Endothelial cell of umbilical vein (primary cell): ENCODE data around the gene GDI1. TPM values are rescaled to one million over a fixed set of nuclear protein-coding genes. Genes with fewer than 3 reads are reported as not detected.

Source experiments
- BruUV-seq: library from RNA; stranded (reverse); fragments of 400-500 nt; replicated peaks from 2 replicates; lab custom pipeline; 2021; lab: Mats Ljungman, UMichigan
- CTCF ChIA-PET: fragments of 300-600, 350-600 bp; sonication (Branson Sonifier 250); formaldehyde crosslinking; loops from one replicate; lab custom pipeline; 2021; ENCODE audit warnings: antibody characterized with exemption, inconsistent platforms; lab: Charles Lee
- POLR2A ChIA-PET: fragments of 300-600, 350-600 bp; sonication (Branson Sonifier 250); formaldehyde crosslinking; loops from one replicate; lab custom pipeline; 2021; ENCODE audit warnings: antibody characterized with exemption, inconsistent platforms; lab: Charles Lee
- DNase-seq: peaks from one replicate; pipeline ENCODE4 v3.0.0-alpha.2; 2011; ENCODE audit warnings: low read depth, low spot score
- FAIRE-seq: peaks from 2 replicates; lab custom pipeline; 2011; peaks lifted over from hg19 to GRCh38; lab: Jason Lieb, UNC
- H2AFZ ChIP-seq: 2 replicates; pipeline ENCODE4 v1.6.0; 2012; ENCODE audit warnings: low read depth, low read length, control low read depth, inconsistent platforms
- H3K27ac ChIP-seq: 2 replicates; pipeline ENCODE4 v1.5.1; 2011; ENCODE audit warnings: low read depth, mild to moderate bottlenecking, control low read depth, low read length, moderate library complexity; ENCODE audit not compliant: insufficient read depth
- H3K27me3 ChIP-seq, 2 experiments: 2 replicates each; pipeline versions ENCODE4 v1.6.0 to v1.6.1; 2011; ENCODE audit warnings: low read length in 2 of 2, mixed read lengths in 1 of 2; ENCODE audit not compliant: control insufficient read depth in 2 of 2, insufficient read depth in 2 of 2
- H3K36me3 ChIP-seq, 2 experiments: 2 replicates in 1 of 2; 3 replicates in 1 of 2; pipeline ENCODE4 v1.5.1; 2011; ENCODE audit warnings: low read length in 2 of 2, mild to moderate bottlenecking in 1 of 2, moderate library complexity in 1 of 2; ENCODE audit not compliant: control insufficient read depth in 2 of 2, insufficient read depth in 2 of 2; ENCODE audit errors: extremely low read depth in 1 of 2
- H3K4me1 ChIP-seq: 3 replicates; pipeline ENCODE4 v1.5.1; 2011; ENCODE audit warnings: mild to moderate bottlenecking, low read length; ENCODE audit not compliant: control insufficient read depth, insufficient read depth; ENCODE audit errors: extremely low read depth
- H3K4me2 ChIP-seq: 2 replicates; pipeline ENCODE4 v1.6.1; 2011; ENCODE audit warnings: low read length, control low read depth, mixed read lengths; ENCODE audit not compliant: insufficient read depth
- H3K4me3 ChIP-seq, 3 experiments: fragments of 200-600 bp in 1 of 3; sonication (generic), shearing (Covaris generic) in 1 of 3; replicated peaks in 1 of 3; 2 replicates each; pipeline ENCODE4 v1.5.1; 2011 to 2016; ENCODE audit warnings: control low read depth in 3 of 3, low read length in 3 of 3, mild to moderate bottlenecking in 2 of 3, inconsistent platforms in 1 of 3, low read depth in 1 of 3, moderate library complexity in 1 of 3; ENCODE audit not compliant: insufficient read depth in 1 of 3
- H3K79me2 ChIP-seq: 2 replicates; pipeline ENCODE4 v1.6.0; 2012; ENCODE audit warnings: low read length, inconsistent platforms; ENCODE audit not compliant: control insufficient read depth, insufficient read depth
- H3K9ac ChIP-seq: replicated peaks from 2 replicates; pipeline ENCODE3; 2011; ENCODE audit warnings: low read length, control low read depth; ENCODE audit not compliant: insufficient read depth; ENCODE audit errors: extremely low read depth
- H3K9me1 ChIP-seq: replicated peaks from 3 replicates; pipeline ENCODE4 v1.6.0; 2011; ENCODE audit warnings: mild to moderate bottlenecking, low read length; ENCODE audit not compliant: control insufficient read depth, insufficient read depth; ENCODE audit errors: extremely low read depth
- H3K9me3 ChIP-seq: replicated peaks from 2 replicates; pipeline ENCODE4 v1.5.1; 2012; ENCODE audit warnings: low read length, inconsistent platforms; ENCODE audit not compliant: control insufficient read depth, insufficient read depth
- H4K20me1 ChIP-seq: replicated peaks from 2 replicates; pipeline ENCODE3; 2011; ENCODE audit warnings: mild to moderate bottlenecking, low read length; ENCODE audit not compliant: control insufficient read depth, insufficient read depth; ENCODE audit errors: extremely low read depth
- CTCF ChIP-seq, 2 donors: IDR thresholded peaks; 1 replicate in 1 of 2; 2 replicates in 1 of 2; pipeline ENCODE4 v1.5.1; 2011; ENCODE audit warnings: low read length in 2 of 2, mild to moderate bottlenecking in 2 of 2, moderate library complexity in 2 of 2, control low read depth in 1 of 2, inconsistent platforms in 1 of 2, low read depth in 1 of 2; ENCODE audit not compliant: insufficient read depth in 1 of 2; ENCODE audit errors: extremely low read depth in 1 of 2
- EZH2 ChIP-seq: IDR thresholded peaks from 2 replicates; pipeline ENCODE4 v1.6.1; 2012; ENCODE audit warnings: borderline replicate concordance, low read depth, mild to moderate bottlenecking, moderate library complexity, low read length, inconsistent platforms; ENCODE audit not compliant: severe bottlenecking
- GATA2 ChIP-seq: IDR thresholded peaks from 2 replicates; pipeline ENCODE4 v1.7.0; 2011; ENCODE audit warnings: low read depth, mild to moderate bottlenecking, moderate library complexity, mixed read lengths, low read length; ENCODE audit not compliant: insufficient read length, insufficient read depth
- JUN ChIP-seq: IDR thresholded peaks from 2 replicates; pipeline ENCODE4 v1.6.1; 2011; ENCODE audit warnings: borderline replicate concordance, low read depth; ENCODE audit not compliant: insufficient read length, insufficient read depth
- MAX ChIP-seq: IDR thresholded peaks from 2 replicates; pipeline ENCODE4 v1.6.1; 2011; ENCODE audit not compliant: insufficient read depth, insufficient read length
- MYC ChIP-seq: IDR thresholded peaks from one replicate; pipeline ENCODE4 v1.6.1; 2011; ENCODE audit warnings: mild to moderate bottlenecking, low read depth, low read length
- POLR2AphosphoS5 ChIP-seq: IDR thresholded peaks from 2 replicates; pipeline ENCODE4 v1.6.1; 2012; ENCODE audit warnings: low read depth, mild to moderate bottlenecking, control low read depth, low read length, moderate library complexity; ENCODE audit not compliant: insufficient read depth
- dilution Hi-C: fragments of 300-500 bp; cut with MboI; formaldehyde crosslinking; loops from one replicate; pipeline ENCODE4 v1.15.0; 2019; ENCODE audit warnings: low sequenced_read_pairs; ENCODE audit not compliant: extremely low pct_ligation_motif_present
- intact Hi-C: fragments of 100-400 bp; cut with micrococcal nuclease; formaldehyde crosslinking; loops from one replicate; pipeline ENCODE4 v1.10.0; 2022
- polyA plus RNA-seq, 4 experiments: library from polyadenylated mRNA; depleted of rRNA in 3 of 4; stranded (reverse) in 3 of 4; unstranded in 1 of 4; fragments of >200 nt; gene quantifications; 2 replicates each; pipeline versions ENCODE4 v1.2.1 to v1.2.3, GENCODE V29; 2011 to 2012; ENCODE audit warnings: missing spikeins in 1 of 4
- total RNA-seq: library from RNA; stranded (reverse); gene quantifications from 2 replicates; pipeline ENCODE4 v1.2.3, GENCODE V29; 2021

Gene GDI1
- total and polyA plus RNA-seq, 2 donors (not counting 3 experiments of a cell fraction or from before 2014, with no cell fraction given): 128 to 247 TPM

GRCh38 chrX:154472685-154473632 lies 36.0 kb downstream of the GDI1 start:
- Histone ChIP-seq H3K36me3 (peaks cover 0 to 22% of the 10 kb centered on the region in 2 experiments), H3K27ac (no peak overlapping the region), H3K4me2 (no peak overlapping the region), H3K9me3 (no peaks in the 10 kb centered on the region), H3K79me2 (no peaks in the 10 kb centered on the region), H3K9ac (no peak overlapping the region), H3K27me3 (no peaks in the 10 kb centered on the region), H2AFZ (no peak overlapping the region), H4K20me1 (no peaks in the 10 kb centered on the region), H3K9me1 (no peaks in the 10 kb centered on the region), H3K4me3 (no peak overlapping the region), H3K4me1 (peaks cover under 1% of the 10 kb centered on the region)
- intact Hi-C loops (no loop called here), dilution Hi-C loops (no loop called here)
- TSS peak; percentile 38 for BruUV-seq
- POLR2A ChIA-PET: no interaction called here
- no peak for DNase-seq
- CTCF ChIA-PET: interaction anchor here (0.9 to 1.6 kb wide), 2 partner anchors 9 to 14 kb away, joined by 3 read pairs; no protein-coding TSS in a partner anchor
- TF ChIP-seq POLR2AphosphoS5 (no peak), MAX (no peak), MYC (no peak), EZH2 (no peak), CTCF (IDR thresholded peaks at IDR 0.05; ENCODE audit: extremely low read depth in 1 of 2, insufficient read depth in 1 of 2, low read depth in 1 of 2, low read length in 2 of 2) (no peak), JUN (no peak), GATA2 (no peak)
- FAIRE-seq: no peak
